GM21390 (cell line): ENCODE results near the gene SRGAP1.
"Not testable (repeated sequence)": the region's sequence is repeated elsewhere in the genome, so short reads cannot be mapped to it uniquely, and the experiment has no call there.

ENCODE experiments used
- ATAC-seq: cut with Tn5 transposase; IDR thresholded peaks from one replicate; pipeline ENCODE4 v1.9.1; 2021; ENCODE audit not compliant: unreplicated experiment

The SRGAP1 gene

GRCh38 chr12:64107776-64108175 is 263.3 kb downstream of the SRGAP1 start:
- no peak for ATAC-seq

- ATAC-seq = no peak
These were observed 265.2 kb downstream of the SRGAP1 start for GRCh38 chr12:64109706-64110105.

- ATAC-seq = no peak
These were observed 266.4 kb downstream of the SRGAP1 start for GRCh38 chr12:64110864-64111263.

GRCh38 chr12:64116969-64117368 is 272.5 kb downstream of the SRGAP1 start:
- no peak for ATAC-seq

- ATAC-seq = no peak
These were observed 276.1 kb downstream of the SRGAP1 start for GRCh38 chr12:64120568-64120967.

- ATAC-seq = not testable (repeated sequence)
These were observed 276.6 kb downstream of the SRGAP1 start for GRCh38 chr12:64121086-64121485.

GRCh38 chr12:64122154-64122553 is 277.7 kb downstream of the SRGAP1 start:
- ATAC-seq = no peak

GRCh38 chr12:64122995-64123394 is 278.5 kb downstream of the SRGAP1 start:
- no peak for ATAC-seq

GRCh38 chr12:64123448-64123847 is 278.9 kb downstream of the SRGAP1 start:
- ATAC-seq = no peak

GRCh38 chr12:64124511-64125197 is 280.2 kb downstream of the SRGAP1 start:
- no peak for ATAC-seq

- ATAC-seq = no peak
These were observed 281.4 kb downstream of the SRGAP1 start for GRCh38 chr12:64125913-64126312.

- ATAC-seq = no peak
These were observed 283.3 kb downstream of the SRGAP1 start for GRCh38 chr12:64127811-64128210.

GRCh38 chr12:64128366-64128765 is 283.9 kb downstream of the SRGAP1 start:
- ATAC-seq = no peak

- not testable (repeated sequence) for ATAC-seq
These were observed 286.0 kb downstream of the SRGAP1 start for GRCh38 chr12:64130476-64130875.

GRCh38 chr12:64131456-64131855 is 287.0 kb downstream of the SRGAP1 start:
- not testable (repeated sequence) for ATAC-seq

- not testable (repeated sequence) for ATAC-seq
These were observed 288.2 kb downstream of the SRGAP1 start for GRCh38 chr12:64132672-64133071.

- ATAC-seq = no peak
These were observed 292.6 kb downstream of the SRGAP1 start for GRCh38 chr12:64137117-64137516.

GRCh38 chr12:64139021-64139420 is 294.5 kb downstream of the SRGAP1 start:
- ATAC-seq = no peak

GRCh38 chr12:64142382-64142781 is 297.9 kb downstream of the SRGAP1 start:
- ATAC-seq = no peak

GRCh38 chr12:64142784-64143183 is 298.3 kb downstream of the SRGAP1 start:
- no peak for ATAC-seq

GRCh38 chr12:64145226-64145625 is 300.7 kb downstream of the SRGAP1 start:
- ATAC-seq = no peak

- ATAC-seq = no peak
These were observed 302.6 kb downstream of the SRGAP1 start for GRCh38 chr12:64147011-64147631.

GRCh38 chr12:64147875-64148274 is 303.4 kb downstream of the SRGAP1 start:
- no peak for ATAC-seq
